ENCODE data around the gene SRGN.
A peak's percentile ranks its signal among the peaks of the same experiment; 100 is the strongest.
"Not testable (repeated sequence)": the region's sequence is repeated elsewhere in the genome, so short reads cannot be mapped to it uniquely, and the experiment has no call there.

SRGN gene, protein sequence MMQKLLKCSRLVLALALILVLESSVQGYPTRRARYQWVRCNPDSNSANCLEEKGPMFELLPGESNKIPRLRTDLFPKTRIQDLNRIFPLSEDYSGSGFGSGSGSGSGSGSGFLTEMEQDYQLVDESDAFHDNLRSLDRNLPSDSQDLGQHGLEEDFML

DNA sequence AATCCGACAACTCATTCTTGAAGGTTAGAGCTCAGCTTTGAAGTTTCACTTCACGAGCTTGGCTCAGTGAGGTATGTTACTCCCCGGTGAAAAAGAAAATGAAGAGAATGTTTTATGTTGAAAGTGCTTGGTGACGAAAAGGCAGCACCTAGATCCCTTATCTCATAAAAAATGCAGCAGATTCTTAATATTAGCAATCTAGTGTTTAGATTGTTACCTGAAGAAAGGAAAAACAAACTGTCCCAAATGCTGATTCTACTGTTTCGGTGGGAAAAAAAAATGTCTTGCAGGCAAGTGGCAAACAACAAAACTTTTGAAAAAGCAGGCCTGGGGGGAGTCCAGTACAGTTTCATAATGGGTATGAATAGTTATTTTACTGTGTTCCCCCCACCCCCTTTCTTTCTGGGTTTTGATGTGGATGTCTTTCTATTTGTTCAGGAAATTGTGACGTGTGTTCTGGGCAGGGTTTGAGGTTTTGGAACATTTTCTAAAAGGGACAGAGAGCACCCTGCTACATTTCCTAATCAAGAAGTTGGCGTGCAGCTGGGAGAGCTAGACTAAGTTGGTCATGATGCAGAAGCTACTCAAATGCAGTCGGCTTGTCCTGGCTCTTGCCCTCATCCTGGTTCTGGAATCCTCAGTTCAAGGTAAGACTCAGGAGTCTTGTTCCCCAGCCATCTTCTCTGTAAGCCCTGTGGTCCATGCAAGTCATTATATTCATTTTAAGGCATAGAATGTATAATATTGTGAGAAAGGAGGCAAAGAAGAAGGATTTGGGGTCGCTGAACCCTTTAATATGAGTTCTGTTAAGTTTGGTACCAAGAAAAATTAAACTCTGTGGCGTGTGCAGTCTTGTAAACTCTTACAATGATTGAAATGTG, at the start of gene SRGN:
SRGN (plus strand) TSS at position 514 of the 881 bp plus-strand sequence; CDS start at position 569, 55 bp downstream.
- DNase-seq = peak; percentile 68

DNA sequence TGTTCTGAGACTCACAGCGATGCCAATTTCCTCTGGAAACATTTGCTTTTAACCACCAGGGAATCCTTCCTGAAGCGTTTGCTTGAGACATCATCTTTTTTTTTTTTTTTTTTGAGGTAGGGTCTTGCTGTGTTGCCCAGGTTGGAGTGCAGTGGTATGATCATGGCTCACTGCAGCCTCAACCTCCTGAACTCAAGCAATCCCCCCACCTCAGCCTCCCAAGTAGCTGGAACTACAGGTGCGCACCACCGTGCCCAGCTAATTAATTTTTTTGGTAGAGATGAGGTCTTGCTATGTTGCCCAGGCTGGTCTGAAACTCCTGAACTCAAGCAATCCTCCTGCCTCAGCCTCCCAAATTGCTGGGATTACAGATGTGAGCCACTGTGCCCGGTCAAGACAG, 47.0 kb upstream of the SRGN start:
- DNase-seq = not testable (repeated sequence)

DNA sequence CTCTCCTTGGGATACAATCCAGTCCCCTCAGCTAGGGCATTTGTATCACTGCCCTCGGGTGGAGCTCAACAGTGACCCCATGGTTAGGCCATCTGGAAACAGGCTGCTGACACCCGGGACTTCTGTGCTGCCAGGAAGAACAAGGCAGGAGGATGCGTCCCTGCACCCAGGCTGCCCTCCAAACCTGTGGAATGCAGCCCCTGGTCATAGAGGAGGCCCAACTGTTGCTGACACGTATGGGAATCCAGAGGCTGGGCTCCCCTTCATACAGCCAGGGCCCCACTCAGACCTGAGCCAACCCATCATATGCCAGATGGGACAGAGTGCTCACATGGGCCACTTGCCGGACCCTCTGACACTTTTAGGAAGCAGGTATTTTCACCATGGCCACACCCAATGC, 45.5 kb upstream of the SRGN start:
- DNase-seq = no peak

DNA sequence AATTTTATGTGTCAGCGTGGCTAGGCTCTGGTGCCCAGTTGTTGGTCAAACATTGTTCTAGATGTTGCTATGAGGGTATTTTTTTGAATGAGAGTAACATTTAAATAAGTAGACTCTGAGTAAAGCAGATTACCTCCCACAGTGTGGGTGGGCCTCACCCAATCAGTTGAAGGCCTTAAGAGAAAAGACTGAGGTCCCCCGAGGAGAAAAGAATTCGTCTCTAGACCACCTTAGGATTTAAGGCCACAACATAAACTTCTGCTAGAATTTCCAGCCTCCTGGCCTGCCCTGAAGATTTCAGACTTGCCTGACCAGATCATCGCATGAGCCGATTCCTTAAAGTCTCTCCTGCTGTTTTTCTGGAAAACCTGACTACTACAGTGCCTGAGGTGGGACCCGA, 45.1 kb upstream of the SRGN start:
- DNase-seq = no peak

DNA sequence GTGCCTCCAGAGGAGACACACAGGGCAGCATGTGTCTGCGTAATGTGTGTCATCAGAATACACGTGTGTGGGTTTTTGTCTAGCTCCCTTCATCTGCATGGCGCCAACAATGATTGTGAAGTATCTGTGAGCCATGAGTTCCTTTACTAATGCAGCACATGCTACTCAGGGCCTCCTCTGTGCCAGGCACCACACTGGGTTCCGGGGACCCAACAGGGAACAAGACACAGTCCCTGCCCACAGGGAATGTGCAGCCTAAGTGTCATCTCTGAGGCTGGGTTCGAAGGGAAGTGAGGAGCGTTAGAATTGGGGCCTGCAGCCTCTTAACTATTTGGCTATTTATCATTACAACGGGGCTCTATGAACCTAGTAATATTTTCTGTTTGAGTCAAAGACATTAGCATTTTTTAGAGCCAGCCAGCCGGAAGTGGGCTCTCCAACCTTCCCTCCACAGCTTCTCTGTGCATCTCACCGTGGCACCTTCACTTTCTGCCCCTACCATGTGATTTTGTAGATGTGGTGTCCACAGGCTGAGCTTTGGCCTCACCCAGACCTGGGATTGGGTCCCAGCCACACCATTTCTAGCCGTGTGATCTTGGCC, 43.9 kb upstream of the SRGN start:
- no peak for DNase-seq

DNA sequence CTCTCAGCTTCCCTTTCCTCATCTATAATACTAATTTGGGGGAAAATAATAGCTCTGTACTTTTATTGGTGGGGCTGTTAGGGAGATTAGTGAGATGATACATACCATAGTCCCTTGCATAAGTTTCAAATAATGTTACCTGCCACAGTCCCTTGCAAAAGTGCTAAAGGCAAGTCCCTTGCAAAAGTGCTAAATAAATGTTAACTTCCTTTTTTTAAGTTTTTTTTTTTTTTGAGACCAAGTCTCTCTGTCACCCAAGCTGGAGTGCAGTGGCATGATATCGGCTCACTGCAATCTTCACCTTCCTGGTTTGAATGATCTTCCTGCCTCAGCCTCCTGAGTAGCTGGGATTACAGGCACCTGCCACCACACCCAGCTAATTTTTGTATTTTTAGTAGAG, 43.4 kb upstream of the SRGN start:
- DNase-seq = no peak

DNA sequence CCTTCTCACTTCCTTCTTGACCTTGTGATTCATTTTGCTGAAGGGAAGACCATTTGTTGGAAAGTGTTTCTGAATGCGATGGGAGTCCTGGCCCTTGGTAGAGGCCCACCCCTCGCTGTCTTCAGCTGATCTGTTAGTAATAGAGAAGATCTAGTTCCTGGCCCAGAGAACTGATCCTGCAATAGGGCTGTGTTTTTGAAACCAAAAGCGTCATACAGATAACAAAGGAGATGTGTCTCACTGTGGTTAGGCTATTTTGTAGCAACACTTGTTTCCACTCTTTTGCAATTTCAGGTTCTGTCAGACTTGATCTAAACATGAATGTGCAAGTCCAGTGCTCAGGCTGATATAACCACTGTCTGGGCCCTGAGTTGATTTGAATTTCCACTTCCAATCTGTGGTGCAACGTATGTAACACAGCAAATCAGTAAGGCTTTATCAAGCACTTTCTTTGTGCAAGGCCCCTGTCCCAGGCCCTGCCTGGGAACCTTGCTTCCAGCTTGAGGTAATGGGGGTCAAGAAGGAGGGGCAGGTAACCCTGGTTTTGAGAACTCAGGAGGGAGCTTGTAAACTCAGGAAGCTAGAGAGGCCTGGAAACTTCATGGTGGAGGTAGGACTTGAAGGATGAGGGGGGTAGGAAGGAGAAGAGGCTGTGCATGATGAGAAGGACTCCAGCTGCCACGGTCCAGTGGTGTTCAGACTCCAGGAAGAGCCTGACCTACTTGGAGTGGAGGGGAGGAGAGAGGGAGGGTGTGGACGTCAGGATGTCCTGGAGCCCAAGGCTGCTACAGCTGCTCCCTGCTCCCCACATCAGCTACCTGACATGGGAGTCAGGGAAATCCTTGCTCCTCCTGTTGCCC, 42.2 kb upstream of the SRGN start:
- no peak for DNase-seq

DNA sequence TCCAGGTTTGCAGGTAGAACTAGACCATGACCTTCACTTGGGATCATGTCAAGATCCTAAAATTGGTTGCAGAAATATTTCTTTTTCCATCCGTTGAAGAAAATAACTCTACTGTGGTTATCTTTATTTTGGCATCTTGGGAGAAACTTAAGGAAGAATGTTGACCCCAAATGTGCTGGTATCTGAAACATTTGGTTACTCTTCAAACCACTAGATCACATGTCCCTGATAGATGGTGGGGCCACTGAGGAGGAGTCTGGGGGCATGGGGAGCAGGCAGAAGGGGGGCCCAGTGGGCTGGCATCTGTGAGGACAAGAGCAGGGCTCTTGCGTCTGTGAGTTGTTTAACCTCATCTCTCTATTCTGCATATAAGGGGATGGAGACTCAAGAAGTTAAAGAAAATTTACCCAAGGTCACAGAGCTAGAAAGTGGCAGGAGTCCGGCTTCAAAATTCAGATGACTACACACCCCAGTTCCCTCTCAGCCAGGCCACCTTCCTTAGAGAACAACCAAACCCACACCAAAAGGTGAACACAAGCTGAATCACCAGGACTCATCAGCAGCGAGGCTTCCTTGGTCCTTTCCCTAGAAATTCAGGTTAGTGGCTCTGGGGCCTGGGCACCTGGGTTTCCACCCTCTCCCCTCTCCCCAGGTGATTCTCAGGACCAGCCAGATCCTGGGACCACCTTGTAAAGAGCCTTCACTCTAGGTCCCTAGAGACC, 40.6 kb upstream of the SRGN start:
- DNase-seq = no peak

DNA sequence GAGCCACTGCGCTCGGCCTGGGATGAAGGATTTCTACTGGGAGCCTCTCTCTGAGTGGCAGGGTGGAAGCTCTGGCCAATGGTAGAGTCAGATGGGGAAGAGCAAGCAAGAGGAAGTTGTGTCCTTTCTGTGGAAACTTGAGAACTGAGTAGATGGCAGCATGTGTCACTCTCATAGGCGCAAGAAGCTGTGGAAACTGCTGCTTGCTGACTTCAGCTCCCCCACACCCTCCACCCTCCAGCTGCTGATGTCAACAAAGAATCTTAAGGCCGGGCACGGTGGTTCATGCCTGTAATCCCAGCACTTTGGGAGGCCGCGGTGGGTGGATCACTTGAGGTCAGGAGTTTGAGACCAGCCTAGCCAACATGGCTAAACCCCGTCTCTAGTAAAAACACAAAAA, 39.8 kb upstream of the SRGN start:
- DNase-seq = peak; percentile 53

DNA sequence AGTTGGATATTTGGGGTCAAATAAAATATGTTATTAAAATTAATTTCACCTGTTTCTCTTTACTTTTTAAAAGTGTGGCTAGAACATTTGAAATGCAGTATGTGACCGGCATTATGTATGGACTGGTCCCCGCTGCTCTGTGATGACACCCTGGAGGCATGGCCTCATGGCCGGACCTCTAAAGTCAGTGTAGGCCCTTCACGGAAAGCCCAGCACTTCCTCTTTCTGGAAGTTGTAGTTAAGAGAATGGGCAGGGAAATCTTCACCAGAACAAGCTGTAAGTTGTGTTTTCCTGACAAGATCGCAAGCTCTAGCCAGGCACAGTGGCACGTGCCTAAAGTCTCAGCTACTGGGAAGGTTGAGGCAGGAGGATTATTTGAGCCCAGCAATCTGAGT, 38.3 kb upstream of the SRGN start:
- no peak for DNase-seq

DNA sequence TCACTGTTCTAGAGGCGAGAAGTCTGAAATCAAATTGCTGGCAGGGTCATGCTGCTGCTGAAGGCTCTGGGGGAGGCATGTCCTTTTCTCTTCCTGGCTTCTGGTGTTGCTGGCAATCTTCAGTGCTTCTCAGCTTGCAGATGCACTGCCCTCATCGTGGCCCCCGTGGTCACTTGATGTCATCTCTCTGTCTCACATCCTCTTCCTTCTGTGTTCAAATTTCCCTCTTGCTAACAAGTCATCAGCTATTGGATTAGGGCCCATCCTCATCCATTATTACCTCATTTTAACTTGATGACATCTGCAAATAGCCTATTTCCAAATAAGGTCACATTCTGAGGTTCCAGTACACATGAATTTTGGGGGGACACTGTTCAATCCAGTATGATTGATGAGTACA, 36.6 kb upstream of the SRGN start:
- peak; percentile 72 for DNase-seq

DNA sequence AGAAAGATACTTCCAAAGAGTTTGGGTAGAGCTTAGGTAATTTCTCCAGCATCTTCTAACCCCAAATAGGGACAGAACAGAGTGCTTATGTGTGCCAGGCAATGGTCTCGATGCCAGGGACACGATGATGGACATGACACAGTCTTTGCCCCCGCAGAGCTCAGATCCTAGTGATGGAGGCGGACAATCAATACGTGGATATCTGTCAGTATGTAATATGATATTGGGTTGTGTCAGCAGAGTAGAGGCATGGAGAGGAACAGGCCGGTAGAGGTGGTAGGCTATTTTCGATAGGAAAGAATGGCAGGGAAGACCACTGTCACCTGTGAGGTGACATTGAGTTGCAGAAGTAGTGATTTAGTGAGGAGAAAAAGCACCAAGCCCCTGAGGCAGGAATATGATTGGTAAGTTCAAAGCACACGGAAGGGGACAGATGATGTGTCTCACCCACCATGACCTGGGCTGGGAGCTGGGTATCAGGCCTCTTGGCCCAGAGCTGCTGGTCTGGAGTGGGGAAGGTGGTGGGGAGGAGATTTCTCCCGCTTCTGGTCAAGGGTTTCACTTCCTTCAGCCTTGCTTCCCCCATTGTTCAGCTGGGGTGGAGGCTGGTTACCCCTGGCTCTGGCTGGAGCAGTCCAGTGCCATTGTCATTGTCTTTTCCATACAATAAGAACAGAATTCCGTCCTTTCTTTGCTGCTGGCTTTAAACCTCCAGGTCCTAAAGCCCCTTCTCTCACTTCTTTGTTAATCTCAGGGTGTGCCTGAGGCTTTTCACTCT, 36.0 kb upstream of the SRGN start:
- DNase-seq = no peak

DNA sequence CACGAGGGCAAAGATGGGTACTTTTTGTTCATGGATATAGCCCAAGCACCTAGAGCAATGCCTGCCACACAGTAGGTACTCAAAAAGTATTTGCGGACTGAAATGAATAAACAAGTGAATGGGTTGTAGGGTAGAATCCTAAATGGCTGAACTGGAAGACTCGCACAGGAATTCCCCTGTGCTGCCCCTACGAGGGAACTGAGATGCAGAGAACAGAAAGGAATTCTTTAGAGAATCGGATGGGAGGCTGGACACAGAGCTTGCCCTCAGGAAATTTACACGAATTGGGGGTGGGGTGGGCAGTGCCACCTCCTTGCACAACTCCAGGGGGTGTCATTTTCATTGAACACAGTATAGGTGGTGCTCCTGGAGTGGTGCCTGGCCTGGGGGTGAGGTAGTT, 35.2 kb upstream of the SRGN start:
- no peak for DNase-seq

DNA sequence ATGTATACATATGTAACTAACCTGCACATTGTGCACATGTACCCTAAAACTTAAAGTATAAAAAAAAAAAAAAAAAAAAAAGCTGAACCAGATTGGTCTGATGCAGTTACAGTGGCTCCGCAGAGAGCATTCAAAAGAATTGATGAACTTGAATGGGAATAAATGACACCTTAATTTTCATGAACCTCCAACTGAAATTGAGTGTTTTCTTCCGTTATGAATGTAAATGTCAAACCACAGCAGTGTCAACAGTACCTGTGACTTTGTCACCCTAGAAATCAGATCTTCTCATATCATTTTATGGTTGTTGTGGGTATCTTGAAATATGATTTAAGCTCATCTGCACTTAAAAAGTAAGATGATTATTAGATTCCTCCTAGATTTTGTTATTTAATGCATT, 32.7 kb upstream of the SRGN start:
- DNase-seq = no peak

DNA sequence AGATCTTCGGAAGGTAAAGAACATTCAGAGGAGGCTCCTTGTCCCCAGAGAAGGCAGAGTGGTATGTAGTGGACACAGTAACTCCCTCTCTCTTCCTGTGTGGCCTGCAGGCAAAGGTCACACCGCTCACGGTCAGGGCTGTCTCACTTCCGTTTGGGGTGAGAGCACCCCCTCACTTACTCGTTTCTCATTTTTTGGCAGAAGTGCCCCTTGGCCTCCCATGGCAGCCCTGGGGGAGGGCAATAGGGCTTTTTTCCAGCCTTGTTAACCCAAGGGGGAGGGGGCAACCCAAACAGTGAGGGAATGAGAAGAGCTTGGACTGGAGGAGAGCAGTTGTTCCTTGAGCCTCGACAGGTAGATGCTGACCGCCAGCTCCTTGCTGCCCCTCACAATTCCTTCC, 31.8 kb upstream of the SRGN start:
- DNase-seq = no peak

DNA sequence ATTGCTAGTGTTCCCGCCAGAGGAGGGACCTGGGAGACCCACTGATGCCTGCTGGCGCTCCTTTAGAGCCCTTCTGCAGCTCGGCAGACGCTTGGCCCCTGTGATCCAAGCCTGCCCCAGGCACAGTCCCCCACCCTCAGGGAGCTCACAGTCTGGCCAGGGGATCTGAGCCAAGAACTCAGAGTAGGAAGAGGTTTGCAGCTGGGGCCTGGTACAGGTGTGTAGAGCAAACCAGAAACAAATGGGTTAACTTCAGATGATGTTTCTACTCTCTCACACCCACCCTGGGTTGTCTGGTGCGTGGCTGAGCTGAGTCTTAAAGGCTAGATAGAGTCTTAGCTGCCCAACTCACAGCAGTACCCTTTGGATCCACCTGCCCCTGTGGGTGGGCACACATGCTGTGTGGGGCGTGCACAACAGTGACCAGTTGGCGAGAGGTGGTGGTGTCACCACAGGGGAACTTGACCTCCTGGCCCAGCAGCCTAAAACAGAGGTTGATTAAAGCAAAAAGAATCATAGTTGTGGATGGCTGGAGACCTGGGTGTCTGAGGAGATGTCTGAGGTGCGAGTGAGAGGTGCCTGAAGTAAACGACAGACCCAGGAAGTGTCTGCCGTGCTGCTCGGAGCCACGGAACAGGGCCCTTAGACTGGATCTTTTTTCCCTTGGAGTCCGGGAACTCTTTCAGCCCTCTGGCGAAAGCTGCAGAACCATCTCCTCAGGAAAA, 31.2 kb upstream of the SRGN start:
- DNase-seq = no peak

DNA sequence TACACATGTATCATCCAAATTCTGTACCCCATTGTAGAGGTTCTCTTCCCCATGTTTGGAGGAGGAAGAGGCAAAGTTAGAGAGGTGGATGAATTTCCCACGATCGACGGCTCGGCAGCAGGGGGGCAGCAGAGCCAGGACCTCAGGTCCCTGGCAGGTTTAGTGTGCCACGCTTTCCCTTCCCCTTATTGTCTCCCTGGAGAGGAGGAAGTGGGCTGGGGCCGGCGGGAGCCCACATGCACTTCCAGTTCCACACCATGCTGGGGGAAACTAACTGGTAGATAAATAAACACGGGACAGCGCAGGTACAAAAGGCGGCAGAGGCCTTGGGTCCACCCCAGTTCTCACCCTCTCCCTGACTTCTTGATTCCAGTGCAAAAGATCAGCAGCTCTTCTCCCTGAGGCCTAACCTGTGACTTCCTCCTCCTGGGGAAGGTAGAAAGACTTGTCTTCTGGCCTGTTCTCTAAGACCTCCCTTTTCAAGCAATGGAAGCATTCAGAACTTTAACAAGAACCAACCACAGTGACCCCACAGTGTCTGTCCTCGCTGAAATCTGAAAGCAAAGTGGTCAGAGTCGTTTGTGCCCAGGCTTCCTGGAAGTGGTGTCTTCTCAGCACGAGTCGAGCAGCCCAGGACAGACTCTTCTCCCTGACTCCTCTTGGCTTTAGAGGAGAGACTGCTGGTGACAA, 30.5 kb upstream of the SRGN start:
- no peak for DNase-seq

DNA sequence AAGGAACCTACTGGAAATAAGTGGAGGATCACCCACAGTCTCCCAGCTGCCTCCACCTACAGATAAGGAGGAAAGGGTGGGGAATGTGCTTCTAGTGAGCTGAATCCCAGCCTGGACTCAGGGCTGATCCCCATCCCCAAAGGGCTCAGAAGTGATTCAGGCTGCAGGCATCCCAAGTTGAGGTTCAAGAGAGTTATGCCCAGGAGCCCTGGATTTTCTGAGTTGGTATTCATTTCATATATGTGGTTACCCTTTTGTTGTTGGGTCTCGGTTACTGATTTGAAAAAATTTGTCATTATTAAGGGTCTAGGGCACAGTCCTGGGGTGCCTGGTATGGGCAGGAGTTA, 30.0 kb upstream of the SRGN start:
- peak; percentile 79 for DNase-seq

DNA sequence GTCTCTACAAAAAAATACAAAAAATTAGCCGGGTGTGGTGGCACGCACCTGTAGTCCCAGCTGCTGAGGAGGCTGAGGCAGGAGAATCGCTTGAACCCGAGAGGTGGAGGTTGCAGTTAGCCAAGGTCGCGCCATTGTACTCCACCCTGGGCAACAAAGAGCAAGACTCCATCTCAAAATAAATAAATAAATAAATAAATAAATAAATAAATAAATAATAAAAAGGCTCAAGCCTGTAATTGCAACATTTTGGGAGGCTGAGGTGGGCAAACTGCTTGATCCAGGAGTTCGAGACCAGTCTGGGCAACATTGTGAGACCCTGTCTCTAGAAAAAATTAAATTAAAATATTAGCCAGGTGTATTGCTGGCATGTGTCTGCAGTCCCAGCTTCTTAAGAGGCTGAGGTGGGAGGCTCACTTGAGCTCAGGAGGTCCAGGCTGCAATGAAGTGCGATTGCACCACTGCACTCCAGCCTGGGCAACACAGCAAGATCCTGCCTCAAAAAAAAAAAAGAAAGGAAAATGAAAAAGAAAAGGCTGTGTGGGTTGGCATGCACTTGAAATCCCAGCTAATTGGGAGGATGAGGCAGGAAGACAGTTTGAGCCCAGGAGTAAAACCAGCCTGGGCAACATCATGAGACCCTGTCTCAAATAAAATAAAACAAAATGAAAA, 27.6 kb upstream of the SRGN start:
- DNase-seq = no peak

All from fibroblast of skin of right biceps (primary cell).